ENCODE measurements around the gene VAV3. TPM values are rescaled to one million over a fixed set of nuclear protein-coding genes. Genes with fewer than 3 reads are reported as not detected.

The VAV3 gene
- total and polyA plus RNA-seq, 2 of the 8 experiments (the other 6 are each of a cell fraction or from before 2014, with no cell fraction given): 2.9 to 7.9 TPM

DNA sequence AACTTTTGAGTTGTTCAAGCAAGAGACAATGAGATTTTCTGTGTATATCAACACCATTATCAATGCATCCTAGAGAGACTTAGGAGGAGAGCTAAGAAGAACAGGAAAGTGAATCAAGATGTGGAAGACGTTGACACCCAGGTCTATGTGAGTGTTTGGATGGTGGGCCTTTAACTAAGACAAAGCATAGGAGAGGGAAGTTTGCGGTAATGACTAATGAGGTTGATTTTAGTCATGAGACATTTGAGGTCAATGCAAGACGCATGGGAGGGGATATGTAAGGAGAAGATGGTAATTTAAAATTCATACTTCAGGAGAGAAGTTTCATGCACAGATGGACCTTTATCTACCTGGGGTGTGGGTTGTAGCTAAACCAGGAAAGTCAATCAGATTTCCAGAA is 269.6 kb downstream of the VAV3 start:
- Histone ChIP-seq H3K4me1 (replicated peaks in 1 of 4; ENCODE audit: control insufficient read depth in 3 of 4, insufficient read depth in 4 of 4, low read length in 3 of 4) (no peaks in the 10 kb centered on the region), H3K4ac (replicated peaks; ENCODE audit: insufficient read length, low read depth, low read length) (no peak overlapping the region), H3K27ac (ENCODE audit: low read depth, low read length) (no peak overlapping the region), H3K79me2 (ENCODE audit: control insufficient read depth in 1 of 2, insufficient read depth in 2 of 2, low read length in 2 of 2) (no peaks in the 10 kb centered on the region), H3K4me2 (ENCODE audit: insufficient read depth in 1 of 2, low read depth in 2 of 2, low read length in 2 of 2) (no peak overlapping the region), H2BK12ac (ENCODE audit: low read depth, low read length) (no peak overlapping the region), H3K27me3 (replicated peaks in 1 of 4; ENCODE audit: control insufficient read depth in 3 of 4, extremely low read depth in 1 of 4, insufficient read depth in 3 of 4, low read length in 3 of 4) (no peaks in the 10 kb centered on the region), H4K5ac (ENCODE audit: insufficient read length, low read depth, low read length) (no peak overlapping the region), H2BK15ac (ENCODE audit: low read length) (no peak overlapping the region), H3K23me2 (ENCODE audit: low read depth, low read length) (no peaks in the 10 kb centered on the region), H2AFZ (ENCODE audit: low read length) (no peak overlapping the region), H3K56ac (replicated peaks; ENCODE audit: insufficient read length, low read depth, low read length) (no peak overlapping the region), H2BK120ac (replicated peaks; ENCODE audit: low read depth, low read length) (no peak overlapping the region), H3K23ac (ENCODE audit: insufficient read length) (no peak overlapping the region), H3K9me3 (ENCODE audit: insufficient read depth in 2 of 2, low read depth in 1 of 2, low read length in 1 of 2) (no peaks in the 10 kb centered on the region), H2AK5ac (ENCODE audit: low read depth, low read length) (no peak overlapping the region), H4K8ac (ENCODE audit: extremely low read depth, insufficient read depth, low read length) (no peak overlapping the region), H3K18ac (ENCODE audit: extremely low read depth, low read length) (no peak overlapping the region), H4K91ac (replicated peaks; ENCODE audit: insufficient read length, low read length) (no peak overlapping the region), H3K36me3 (ENCODE audit: control insufficient read depth in 2 of 4, insufficient read depth in 4 of 4, low read length in 3 of 4) (no peaks in the 10 kb centered on the region), H2BK5ac (ENCODE audit: low read depth, low read length) (no peak overlapping the region), H3K4me3 (ENCODE audit: extremely low read depth in 1 of 4, insufficient read depth in 2 of 4, low read depth in 3 of 4, low read length in 4 of 4) (no peak overlapping the region), H2BK20ac (ENCODE audit: low read length) (no peak overlapping the region), H3K79me1 (ENCODE audit: low read depth, low read length) (no peaks in the 10 kb centered on the region), H3K14ac (ENCODE audit: insufficient read length) (no peak overlapping the region), H4K20me1 (replicated peaks in 1 of 2; ENCODE audit: control insufficient read depth in 1 of 2, insufficient read depth in 2 of 2, low read length in 2 of 2) (no peaks in the 10 kb centered on the region), H3K9ac (replicated peaks in 1 of 4; ENCODE audit: extremely low read depth in 1 of 4, low read depth in 3 of 4, low read length in 3 of 4) (no peak overlapping the region)
- ChIA-PET POLR2A (ENCODE audit: partially characterized antibody) (no interaction called here), CTCF (ENCODE audit: partially characterized antibody) (no interaction called here)
- TF ChIP-seq POLR2A (IDR thresholded peaks at IDR 0.05; ENCODE audit: control extremely low read depth in 1 of 2, low read depth in 2 of 2, low read length in 2 of 2): no peak
- TF ChIP-seq NANOG (IDR thresholded peaks at IDR 0.05; ENCODE audit: insufficient read depth, low read depth, low read length, poor library complexity, severe bottlenecking): no peak
- TF ChIP-seq, protein P1, sequence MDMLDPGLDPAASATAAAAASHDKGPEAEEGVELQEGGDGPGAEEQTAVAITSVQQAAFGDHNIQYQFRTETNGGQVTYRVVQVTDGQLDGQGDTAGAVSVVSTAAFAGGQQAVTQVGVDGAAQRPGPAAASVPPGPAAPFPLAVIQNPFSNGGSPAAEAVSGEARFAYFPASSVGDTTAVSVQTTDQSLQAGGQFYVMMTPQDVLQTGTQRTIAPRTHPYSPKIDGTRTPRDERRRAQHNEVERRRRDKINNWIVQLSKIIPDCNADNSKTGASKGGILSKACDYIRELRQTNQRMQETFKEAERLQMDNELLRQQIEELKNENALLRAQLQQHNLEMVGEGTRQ (IDR thresholded peaks at IDR 0.05; ENCODE audit: low read length): no peak
- TF ChIP-seq HDAC6 (IDR thresholded peaks at IDR 0.05; ENCODE audit: low read depth, low read length): no peak
- TF ChIP-seq ASH2L (IDR thresholded peaks at IDR 0.05; ENCODE audit: low read length): no peak
- TF ChIP-seq BCL11A (IDR thresholded peaks at IDR 0.05; ENCODE audit: low read depth in 2 of 2, low read length in 2 of 2): no peak
- no peak for TF ChIP-seq TCF12 (IDR thresholded peaks at IDR 0.05; ENCODE audit: low read depth, low read length)
- FAIRE-seq (no peak), DNase-seq (ENCODE audit: low read depth in 1 of 2, low spot score in 2 of 2) (no peak)
- 87% methylated on average over 3 of the region's 3 CpGs; no CpG with 5 or more reads in 1 of the 2 experiments for WGBS, 2 experiments (ENCODE audit: extremely low coverage in 1 of 2, insufficient coverage in 1 of 2, insufficient read length in 1 of 2, insufficient replicate concordance in 2 of 2, low coverage in 1 of 2, low lambda C conversion rate in 2 of 2, missing lambda C conversion rate in 1 of 2)
